ENCODE results near the gene ADD1.

ADD1 gene

GRCh38 chr4:2837904-2838496, 5.6 kb upstream of the ADD1 start:
- TF ChIP-seq, protein P1, sequence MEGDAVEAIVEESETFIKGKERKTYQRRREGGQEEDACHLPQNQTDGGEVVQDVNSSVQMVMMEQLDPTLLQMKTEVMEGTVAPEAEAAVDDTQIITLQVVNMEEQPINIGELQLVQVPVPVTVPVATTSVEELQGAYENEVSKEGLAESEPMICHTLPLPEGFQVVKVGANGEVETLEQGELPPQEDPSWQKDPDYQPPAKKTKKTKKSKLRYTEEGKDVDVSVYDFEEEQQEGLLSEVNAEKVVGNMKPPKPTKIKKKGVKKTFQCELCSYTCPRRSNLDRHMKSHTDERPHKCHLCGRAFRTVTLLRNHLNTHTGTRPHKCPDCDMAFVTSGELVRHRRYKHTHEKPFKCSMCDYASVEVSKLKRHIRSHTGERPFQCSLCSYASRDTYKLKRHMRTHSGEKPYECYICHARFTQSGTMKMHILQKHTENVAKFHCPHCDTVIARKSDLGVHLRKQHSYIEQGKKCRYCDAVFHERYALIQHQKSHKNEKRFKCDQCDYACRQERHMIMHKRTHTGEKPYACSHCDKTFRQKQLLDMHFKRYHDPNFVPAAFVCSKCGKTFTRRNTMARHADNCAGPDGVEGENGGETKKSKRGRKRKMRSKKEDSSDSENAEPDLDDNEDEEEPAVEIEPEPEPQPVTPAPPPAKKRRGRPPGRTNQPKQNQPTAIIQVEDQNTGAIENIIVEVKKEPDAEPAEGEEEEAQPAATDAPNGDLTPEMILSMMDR (IDR thresholded peaks at IDR 0.05; ENCODE audit: insufficient read depth, low read depth, low read length, missing control alignments) = no peak
- peak; percentile 14 for DNase-seq (ENCODE audit: low read depth)
- H3K4me3 ChIP-seq (ENCODE audit: low read length) = no peak overlapping the region

DNA sequence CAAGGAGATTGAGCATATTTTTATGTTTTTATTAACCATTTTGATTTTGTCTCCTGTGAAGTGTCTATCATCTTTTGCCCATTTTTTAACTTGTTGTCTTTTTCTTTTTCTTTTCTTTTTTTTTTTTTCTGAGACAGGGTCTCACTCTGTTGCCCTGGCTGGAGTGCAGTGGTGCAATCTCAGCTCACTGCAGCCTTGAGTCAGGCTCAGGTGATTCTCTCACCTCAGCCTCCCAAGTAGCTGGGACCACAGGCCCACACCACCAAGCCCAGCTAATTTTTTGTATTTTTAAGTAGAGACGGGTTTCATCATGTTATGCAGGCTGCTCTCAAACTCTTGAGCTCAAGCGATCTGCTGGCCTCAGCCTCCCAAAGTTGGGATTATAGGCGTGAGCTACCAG, 4.6 kb upstream of the ADD1 start:
- TF ChIP-seq, protein P1 (IDR thresholded peaks at IDR 0.05; ENCODE audit: insufficient read depth, low read depth, low read length, missing control alignments) = no peak
- DNase-seq (ENCODE audit: low read depth) = no peak
- no peak overlapping the region for H3K4me3 ChIP-seq (ENCODE audit: low read length)

- TF ChIP-seq, protein P1 (IDR thresholded peaks at IDR 0.05; ENCODE audit: insufficient read depth, low read depth, low read length, missing control alignments) = no peak
- H3K4me3 ChIP-seq (ENCODE audit: low read length) = peak overlapping the region; percentile 58
- peak; percentile 21 for DNase-seq (ENCODE audit: low read depth)
These were observed 869 bp upstream of the ADD1 start for GRCh38 chr4:2842687-2843262.

GRCh38 chr4:2843941-2844584, 419 bp downstream of the ADD1 start:
- DNase-seq (ENCODE audit: low read depth) = peak; percentile 22
- TF ChIP-seq, protein P1 (IDR thresholded peaks at IDR 0.05; ENCODE audit: insufficient read depth, low read depth, low read length, missing control alignments) = no peak
- peak overlapping the region; percentile 58 for H3K4me3 ChIP-seq (ENCODE audit: low read length)

- DNase-seq (ENCODE audit: low read depth) = no peak
- TF ChIP-seq, protein P1 (IDR thresholded peaks at IDR 0.05; ENCODE audit: insufficient read depth, low read depth, low read length, missing control alignments) = no peak
- H3K4me3 ChIP-seq (ENCODE audit: low read length) = no peak overlapping the region
These were observed 2.5 kb downstream of the ADD1 start for GRCh38 chr4:2846172-2846571.

DNA sequence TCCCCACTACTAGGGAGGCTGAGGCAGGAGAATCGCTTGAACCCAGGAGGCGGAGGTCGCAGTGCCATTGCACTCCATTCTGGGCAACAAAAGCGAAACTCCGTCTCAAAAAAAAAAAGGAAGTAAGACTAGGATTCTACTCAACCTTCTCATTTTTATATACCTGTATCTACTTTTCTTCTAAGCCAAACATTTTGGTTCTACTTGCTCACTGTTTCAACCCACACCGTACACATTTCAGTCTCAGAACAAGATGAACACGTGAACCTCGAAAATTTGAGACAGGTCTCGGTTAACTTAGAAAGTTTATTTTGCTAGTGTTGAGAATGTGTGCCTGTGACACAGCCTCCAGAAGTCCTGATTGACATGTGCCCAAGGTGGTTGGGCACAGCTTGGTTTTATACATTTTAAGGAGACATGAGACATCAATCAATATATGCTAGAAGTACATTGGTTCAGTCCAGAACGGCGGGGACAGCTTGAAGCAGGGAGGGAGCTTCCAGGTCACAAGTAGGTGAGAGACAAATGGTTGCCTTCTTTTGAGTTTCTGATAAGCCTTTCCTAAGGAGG, 3.7 kb downstream of the ADD1 start:
- no peak for DNase-seq (ENCODE audit: low read depth)
- H3K4me3 ChIP-seq (ENCODE audit: low read length) = no peak overlapping the region
- TF ChIP-seq, protein P1 (IDR thresholded peaks at IDR 0.05; ENCODE audit: insufficient read depth, low read depth, low read length, missing control alignments) = no peak
